Upper lobe of left lung (tissue), 4 donors: ENCODE measurements around the gene CCL19.

ENCODE experiments used
- POLR2A ChIP-seq, 4 donors: fragments of 450-650 bp; IDR thresholded peaks; one replicate each; pipeline ENCODE4 v1.5.1; 2016 to 2017; ENCODE audit warnings: antibody characterized with exemption in 4 of 4, mild to moderate bottlenecking in 2 of 4
- POLR2AphosphoS5 ChIP-seq, 2 donors: sonication (generic); formaldehyde crosslinking; IDR thresholded peaks; one replicate each; pipeline ENCODE4 v1.5.1; 2017; ENCODE audit warnings: antibody characterized with exemption in 2 of 2
- TF ChIP-seq, protein P1 (sequence below), 6 experiments: fragments of 450-650 bp in 4 of 6; fragments of 200-600 bp in 2 of 6; sonication (generic) in 2 of 6; IDR thresholded peaks; one replicate each; pipeline ENCODE4 v1.5.1; 2016 to 2019; ENCODE audit warnings: antibody characterized with exemption in 6 of 6

DNA sequence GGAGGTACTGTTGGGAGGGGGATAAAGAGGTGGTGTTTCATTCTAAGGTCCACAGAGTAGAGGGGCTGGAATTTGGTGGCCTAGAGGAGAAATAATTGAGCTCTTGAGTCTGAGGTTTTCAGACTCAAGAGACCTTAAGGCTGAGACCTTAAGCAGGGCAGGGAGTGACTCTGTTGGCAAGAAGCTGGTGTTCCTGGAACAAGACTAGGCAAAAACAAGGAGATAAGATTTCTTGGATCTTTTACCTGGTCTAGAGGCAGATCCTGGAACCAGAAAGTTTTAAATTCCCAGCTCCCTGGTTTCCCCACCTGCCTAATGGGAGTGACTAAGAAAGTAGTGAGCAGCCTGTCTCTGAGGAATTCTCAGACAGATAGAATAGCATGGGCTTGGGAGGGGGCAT is 22.9 kb upstream of the CCL19 start:
- no peak for TF ChIP-seq POLR2A (IDR thresholded peaks at IDR 0.05)
- no peak for TF ChIP-seq POLR2AphosphoS5 (IDR thresholded peaks at IDR 0.05)
- TF ChIP-seq, protein P1, sequence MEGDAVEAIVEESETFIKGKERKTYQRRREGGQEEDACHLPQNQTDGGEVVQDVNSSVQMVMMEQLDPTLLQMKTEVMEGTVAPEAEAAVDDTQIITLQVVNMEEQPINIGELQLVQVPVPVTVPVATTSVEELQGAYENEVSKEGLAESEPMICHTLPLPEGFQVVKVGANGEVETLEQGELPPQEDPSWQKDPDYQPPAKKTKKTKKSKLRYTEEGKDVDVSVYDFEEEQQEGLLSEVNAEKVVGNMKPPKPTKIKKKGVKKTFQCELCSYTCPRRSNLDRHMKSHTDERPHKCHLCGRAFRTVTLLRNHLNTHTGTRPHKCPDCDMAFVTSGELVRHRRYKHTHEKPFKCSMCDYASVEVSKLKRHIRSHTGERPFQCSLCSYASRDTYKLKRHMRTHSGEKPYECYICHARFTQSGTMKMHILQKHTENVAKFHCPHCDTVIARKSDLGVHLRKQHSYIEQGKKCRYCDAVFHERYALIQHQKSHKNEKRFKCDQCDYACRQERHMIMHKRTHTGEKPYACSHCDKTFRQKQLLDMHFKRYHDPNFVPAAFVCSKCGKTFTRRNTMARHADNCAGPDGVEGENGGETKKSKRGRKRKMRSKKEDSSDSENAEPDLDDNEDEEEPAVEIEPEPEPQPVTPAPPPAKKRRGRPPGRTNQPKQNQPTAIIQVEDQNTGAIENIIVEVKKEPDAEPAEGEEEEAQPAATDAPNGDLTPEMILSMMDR (IDR thresholded peaks at IDR 0.05): no peak
